ENCODE measurements around the gene DVL2. TPM values are rescaled to one million over a fixed set of nuclear protein-coding genes. Genes with fewer than 3 reads are reported as not detected.

DVL2 gene
- total and polyA plus RNA-seq, 2 of the 13 experiments (the other 11 are each of a cell fraction or from before 2014, with no cell fraction given): 5.7 to 38.2 TPM

DNA sequence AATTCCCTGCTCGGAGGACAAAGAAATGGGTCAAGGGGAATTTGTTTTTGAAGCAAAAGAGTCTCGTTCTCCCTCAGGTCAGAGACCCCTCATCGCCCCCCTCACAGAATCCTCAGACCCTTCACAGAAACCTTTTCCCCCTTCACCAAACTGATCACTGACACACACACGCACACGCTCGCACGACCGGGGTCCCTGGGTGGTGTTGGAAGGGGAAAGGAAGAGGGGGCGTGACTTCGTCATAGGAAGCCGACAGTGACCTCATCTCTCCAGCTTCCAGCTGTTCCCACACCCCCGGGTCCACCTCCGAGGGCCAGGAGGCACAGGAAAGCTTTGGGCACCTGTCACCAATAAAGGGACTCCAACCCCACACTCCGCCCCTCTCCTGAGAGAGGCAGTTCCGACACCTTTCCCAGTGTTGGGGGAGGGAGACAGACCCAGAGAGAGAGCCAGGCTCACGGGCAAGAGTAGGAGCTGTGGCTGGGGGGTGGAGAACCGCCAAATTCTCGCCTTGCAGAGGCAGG is 56.3 kb downstream of the DVL2 start (continued):
- peak; percentile 15; the same call in 1 of the 2 replicates for TF ChIP-seq GATAD2A (CRISPR knock-in tag; IDR thresholded peaks at IDR 0.05)
- TF ChIP-seq POLR2G (IDR thresholded peaks at IDR 0.05; ENCODE audit: low read depth, low read length): peak; percentile 78
- peak; percentile 41; the same call in 1 of the 2 replicates for TF ChIP-seq ATF7 (IDR thresholded peaks at IDR 0.05)
- TF ChIP-seq ATF7 (CRISPR knock-in tag; IDR thresholded peaks at IDR 0.05): peak; percentile 63; the same call in 1 of the 2 replicates
- TF ChIP-seq BRF2 (CRISPR knock-in tag; IDR thresholded peaks at IDR 0.05): no peak
- 0 out of 2 replicates have a peak, but pooled peaks have one; percentile 40 for TF ChIP-seq ZNF441 (CRISPR knock-in tag; IDR thresholded peaks at IDR 0.05; ENCODE audit: borderline replicate concordance)
- TF ChIP-seq SOX6 (IDR thresholded peaks at IDR 0.05): no peak
- TF ChIP-seq SOX6 (CRISPR knock-in tag; IDR thresholded peaks at IDR 0.05): no peak; the same call in 1 of the 2 replicates
- no peak; the same call in 1 of the 2 replicates for TF ChIP-seq TMF1 (CRISPR knock-in tag; IDR thresholded peaks at IDR 0.05; ENCODE audit: low read depth)
- 0 out of 2 replicates have a peak, but pooled peaks have one; percentile 30 for TF ChIP-seq MAX (IDR thresholded peaks at IDR 0.05)
- peak; percentile 41; the same call in 1 of the 2 replicates for TF ChIP-seq BRD4 (CRISPR knock-in tag; IDR thresholded peaks at IDR 0.05)
- peak; percentile 57; the same call in 1 of the 2 replicates for TF ChIP-seq ARID4A (CRISPR knock-in tag; IDR thresholded peaks at IDR 0.05; ENCODE audit: borderline replicate concordance)
- TF ChIP-seq ZBTB3 (CRISPR knock-in tag; IDR thresholded peaks at IDR 0.05; ENCODE audit: borderline replicate concordance, low read depth): no peak
- TF ChIP-seq, protein P1, sequence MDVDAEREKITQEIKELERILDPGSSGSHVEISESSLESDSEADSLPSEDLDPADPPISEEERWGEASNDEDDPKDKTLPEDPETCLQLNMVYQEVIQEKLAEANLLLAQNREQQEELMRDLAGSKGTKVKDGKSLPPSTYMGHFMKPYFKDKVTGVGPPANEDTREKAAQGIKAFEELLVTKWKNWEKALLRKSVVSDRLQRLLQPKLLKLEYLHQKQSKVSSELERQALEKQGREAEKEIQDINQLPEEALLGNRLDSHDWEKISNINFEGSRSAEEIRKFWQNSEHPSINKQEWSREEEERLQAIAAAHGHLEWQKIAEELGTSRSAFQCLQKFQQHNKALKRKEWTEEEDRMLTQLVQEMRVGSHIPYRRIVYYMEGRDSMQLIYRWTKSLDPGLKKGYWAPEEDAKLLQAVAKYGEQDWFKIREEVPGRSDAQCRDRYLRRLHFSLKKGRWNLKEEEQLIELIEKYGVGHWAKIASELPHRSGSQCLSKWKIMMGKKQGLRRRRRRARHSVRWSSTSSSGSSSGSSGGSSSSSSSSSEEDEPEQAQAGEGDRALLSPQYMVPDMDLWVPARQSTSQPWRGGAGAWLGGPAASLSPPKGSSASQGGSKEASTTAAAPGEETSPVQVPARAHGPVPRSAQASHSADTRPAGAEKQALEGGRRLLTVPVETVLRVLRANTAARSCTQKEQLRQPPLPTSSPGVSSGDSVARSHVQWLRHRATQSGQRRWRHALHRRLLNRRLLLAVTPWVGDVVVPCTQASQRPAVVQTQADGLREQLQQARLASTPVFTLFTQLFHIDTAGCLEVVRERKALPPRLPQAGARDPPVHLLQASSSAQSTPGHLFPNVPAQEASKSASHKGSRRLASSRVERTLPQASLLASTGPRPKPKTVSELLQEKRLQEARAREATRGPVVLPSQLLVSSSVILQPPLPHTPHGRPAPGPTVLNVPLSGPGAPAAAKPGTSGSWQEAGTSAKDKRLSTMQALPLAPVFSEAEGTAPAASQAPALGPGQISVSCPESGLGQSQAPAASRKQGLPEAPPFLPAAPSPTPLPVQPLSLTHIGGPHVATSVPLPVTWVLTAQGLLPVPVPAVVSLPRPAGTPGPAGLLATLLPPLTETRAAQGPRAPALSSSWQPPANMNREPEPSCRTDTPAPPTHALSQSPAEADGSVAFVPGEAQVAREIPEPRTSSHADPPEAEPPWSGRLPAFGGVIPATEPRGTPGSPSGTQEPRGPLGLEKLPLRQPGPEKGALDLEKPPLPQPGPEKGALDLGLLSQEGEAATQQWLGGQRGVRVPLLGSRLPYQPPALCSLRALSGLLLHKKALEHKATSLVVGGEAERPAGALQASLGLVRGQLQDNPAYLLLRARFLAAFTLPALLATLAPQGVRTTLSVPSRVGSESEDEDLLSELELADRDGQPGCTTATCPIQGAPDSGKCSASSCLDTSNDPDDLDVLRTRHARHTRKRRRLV (CRISPR knock-in tag; IDR thresholded peaks at IDR 0.05): 0 out of 2 replicates have a peak, but pooled peaks have one; percentile 6

All from HepG2 (cell line).